ENCODE data around the gene SPSB1. TPM values are rescaled to one million over a fixed set of nuclear protein-coding genes. Genes with fewer than 3 reads are reported as not detected.

Gene SPSB1
- total RNA-seq, 1 experiment from 2014 or later = 4.3 TPM

DNA sequence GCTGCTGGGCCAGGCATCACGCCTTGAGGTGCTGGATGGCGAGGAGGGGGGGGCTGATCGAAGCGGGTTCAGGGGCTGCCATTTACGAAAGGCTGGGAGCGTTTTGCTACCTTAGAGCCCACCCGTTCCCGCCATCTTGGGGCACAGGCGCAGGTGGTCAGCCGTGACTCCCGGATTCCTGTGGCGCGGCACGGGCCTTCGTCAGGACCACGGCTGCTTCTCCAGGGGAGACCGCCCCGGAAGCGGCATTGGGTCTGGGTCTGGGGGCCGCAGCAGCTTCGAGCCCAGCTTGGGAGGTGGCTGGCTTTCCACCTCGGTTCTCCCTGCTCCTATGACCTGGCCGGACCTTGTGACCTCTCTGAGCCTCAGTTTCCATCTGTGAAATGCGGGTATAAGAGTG is 23.8 kb downstream of the SPSB1 start:
- H3K4me3 Mint-ChIP-seq = no peak overlapping the region
- no peaks in the 10 kb centered on the region for H3K9me3 Mint-ChIP-seq
- ChIA-PET CTCF (interaction anchor here (1.1 kb wide), 1 partner anchor 28 kb away, joined by 4 read pairs; no protein-coding TSS in a partner anchor), POLR2A (no interaction called here)
- TF ChIP-seq ZNF671 (CRISPR knock-in tag; IDR thresholded peaks at IDR 0.05) = no peak
- no peak for TF ChIP-seq CBFB (CRISPR knock-in tag; IDR thresholded peaks at IDR 0.05; ENCODE audit: low read depth)
- TF ChIP-seq ZBTB21 (CRISPR knock-in tag; IDR thresholded peaks at IDR 0.05; ENCODE audit: borderline replicate concordance) = no peak
- TF ChIP-seq CREM (CRISPR knock-in tag; IDR thresholded peaks at IDR 0.05) = no peak
- no peak for TF ChIP-seq FOXK1 (CRISPR knock-in tag; IDR thresholded peaks at IDR 0.05)
- no peak for TF ChIP-seq TCF7 (CRISPR knock-in tag; IDR thresholded peaks at IDR 0.05; ENCODE audit: low read depth)
- no peak for TF ChIP-seq RORB (CRISPR knock-in tag; IDR thresholded peaks at IDR 0.05)
- no peak for TF ChIP-seq OVOL2 (CRISPR knock-in tag; IDR thresholded peaks at IDR 0.05; ENCODE audit: borderline replicate concordance)
- no peak for TF ChIP-seq PREB (CRISPR knock-in tag; IDR thresholded peaks at IDR 0.05; ENCODE audit: borderline replicate concordance)
- TF ChIP-seq HMGXB4 (CRISPR knock-in tag; IDR thresholded peaks at IDR 0.05) = no peak
- no peak for TF ChIP-seq GRHL2 (CRISPR knock-in tag; IDR thresholded peaks at IDR 0.05; ENCODE audit: insufficient replicate concordance, severe bottlenecking)
- TF ChIP-seq ELF4 (CRISPR knock-in tag; IDR thresholded peaks at IDR 0.05; ENCODE audit: low read depth) = no peak
- TF ChIP-seq ZNF281 (CRISPR knock-in tag; IDR thresholded peaks at IDR 0.05) = no peak
- TF ChIP-seq NR2C2 (CRISPR knock-in tag; IDR thresholded peaks at IDR 0.05) = no peak
- TF ChIP-seq, protein P1, sequence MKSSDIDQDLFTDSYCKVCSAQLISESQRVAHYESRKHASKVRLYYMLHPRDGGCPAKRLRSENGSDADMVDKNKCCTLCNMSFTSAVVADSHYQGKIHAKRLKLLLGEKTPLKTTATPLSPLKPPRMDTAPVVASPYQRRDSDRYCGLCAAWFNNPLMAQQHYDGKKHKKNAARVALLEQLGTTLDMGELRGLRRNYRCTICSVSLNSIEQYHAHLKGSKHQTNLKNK (CRISPR knock-in tag; IDR thresholded peaks at IDR 0.05) = no peak
- TF ChIP-seq PRRX2 (CRISPR knock-in tag; IDR thresholded peaks at IDR 0.05) = no peak
- TF ChIP-seq ATF3 (CRISPR knock-in tag; conservative IDR thresholded peaks at IDR 0.05) = no peak
- TF ChIP-seq EMX1 (CRISPR knock-in tag; IDR thresholded peaks at IDR 0.05) = no peak
- no peak for TF ChIP-seq ZNF121 (CRISPR knock-in tag; IDR thresholded peaks at IDR 0.05)
- DNase-seq (ENCODE audit: low spot score) (no peak), ATAC-seq (no peak)
- H3K36me3 Mint-ChIP-seq = no peaks in the 10 kb centered on the region
- H3K27me3 Mint-ChIP-seq (ENCODE audit: low read depth) = no peaks in the 10 kb centered on the region
- no peak overlapping the region for H3K27ac Mint-ChIP-seq
- H3K4me1 Mint-ChIP-seq = peaks cover 27% of the 10 kb centered on the region

DNA sequence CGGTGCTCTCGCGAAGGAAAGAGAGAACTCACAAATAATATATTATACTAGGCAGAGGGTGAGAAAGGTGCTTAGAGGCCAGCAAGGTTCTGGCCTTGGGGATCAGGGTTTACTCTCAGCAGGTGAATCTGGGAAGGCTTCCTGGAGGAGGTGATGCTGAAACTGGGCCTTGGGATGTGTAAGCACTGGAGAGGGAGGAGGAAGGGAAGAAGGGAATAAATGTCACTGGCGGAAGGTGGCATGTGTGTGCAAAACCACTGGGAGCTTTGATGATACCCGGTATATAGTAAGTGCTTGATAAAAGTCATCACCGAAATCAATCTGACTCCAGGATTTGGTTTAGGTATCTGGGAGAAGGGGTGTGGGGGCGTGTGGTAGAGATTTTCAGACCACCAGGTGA is 24.4 kb downstream of the SPSB1 start:
- DNase-seq (ENCODE audit: low spot score) (no peak), ATAC-seq (no peak)
- ChIA-PET CTCF (interaction anchor here (1.1 kb wide), 1 partner anchor 28 kb away, joined by 4 read pairs; no protein-coding TSS in a partner anchor), POLR2A (no interaction called here)
- Mint-ChIP-seq H3K27ac (0 out of 2 replicates have a peak overlapping the region, but pooled peaks have one; percentile 14), H3K27me3 (ENCODE audit: low read depth) (no peaks in the 10 kb centered on the region), H3K36me3 (no peaks in the 10 kb centered on the region), H3K9me3 (no peaks in the 10 kb centered on the region), H3K4me3 (no peak overlapping the region), H3K4me1 (peaks cover 30% of the 10 kb centered on the region)
- TF ChIP-seq NFE2L1 (CRISPR knock-in tag; IDR thresholded peaks at IDR 0.05) (no peak), FOXK1 (CRISPR knock-in tag; IDR thresholded peaks at IDR 0.05) (no peak), TCF7 (CRISPR knock-in tag; IDR thresholded peaks at IDR 0.05; ENCODE audit: low read depth) (no peak), RORB (CRISPR knock-in tag; IDR thresholded peaks at IDR 0.05) (no peak), ZNF416 (CRISPR knock-in tag; IDR thresholded peaks at IDR 0.05) (no peak), GRHL2 (CRISPR knock-in tag; IDR thresholded peaks at IDR 0.05; ENCODE audit: insufficient replicate concordance, severe bottlenecking) (no peak), E2F5 (CRISPR knock-in tag; IDR thresholded peaks at IDR 0.05) (no peak), GTF2I (CRISPR knock-in tag; conservative IDR thresholded peaks at IDR 0.05) (no peak), ETV6 (CRISPR knock-in tag; IDR thresholded peaks at IDR 0.05) (no peak)
- TF ChIP-seq, protein P2, sequence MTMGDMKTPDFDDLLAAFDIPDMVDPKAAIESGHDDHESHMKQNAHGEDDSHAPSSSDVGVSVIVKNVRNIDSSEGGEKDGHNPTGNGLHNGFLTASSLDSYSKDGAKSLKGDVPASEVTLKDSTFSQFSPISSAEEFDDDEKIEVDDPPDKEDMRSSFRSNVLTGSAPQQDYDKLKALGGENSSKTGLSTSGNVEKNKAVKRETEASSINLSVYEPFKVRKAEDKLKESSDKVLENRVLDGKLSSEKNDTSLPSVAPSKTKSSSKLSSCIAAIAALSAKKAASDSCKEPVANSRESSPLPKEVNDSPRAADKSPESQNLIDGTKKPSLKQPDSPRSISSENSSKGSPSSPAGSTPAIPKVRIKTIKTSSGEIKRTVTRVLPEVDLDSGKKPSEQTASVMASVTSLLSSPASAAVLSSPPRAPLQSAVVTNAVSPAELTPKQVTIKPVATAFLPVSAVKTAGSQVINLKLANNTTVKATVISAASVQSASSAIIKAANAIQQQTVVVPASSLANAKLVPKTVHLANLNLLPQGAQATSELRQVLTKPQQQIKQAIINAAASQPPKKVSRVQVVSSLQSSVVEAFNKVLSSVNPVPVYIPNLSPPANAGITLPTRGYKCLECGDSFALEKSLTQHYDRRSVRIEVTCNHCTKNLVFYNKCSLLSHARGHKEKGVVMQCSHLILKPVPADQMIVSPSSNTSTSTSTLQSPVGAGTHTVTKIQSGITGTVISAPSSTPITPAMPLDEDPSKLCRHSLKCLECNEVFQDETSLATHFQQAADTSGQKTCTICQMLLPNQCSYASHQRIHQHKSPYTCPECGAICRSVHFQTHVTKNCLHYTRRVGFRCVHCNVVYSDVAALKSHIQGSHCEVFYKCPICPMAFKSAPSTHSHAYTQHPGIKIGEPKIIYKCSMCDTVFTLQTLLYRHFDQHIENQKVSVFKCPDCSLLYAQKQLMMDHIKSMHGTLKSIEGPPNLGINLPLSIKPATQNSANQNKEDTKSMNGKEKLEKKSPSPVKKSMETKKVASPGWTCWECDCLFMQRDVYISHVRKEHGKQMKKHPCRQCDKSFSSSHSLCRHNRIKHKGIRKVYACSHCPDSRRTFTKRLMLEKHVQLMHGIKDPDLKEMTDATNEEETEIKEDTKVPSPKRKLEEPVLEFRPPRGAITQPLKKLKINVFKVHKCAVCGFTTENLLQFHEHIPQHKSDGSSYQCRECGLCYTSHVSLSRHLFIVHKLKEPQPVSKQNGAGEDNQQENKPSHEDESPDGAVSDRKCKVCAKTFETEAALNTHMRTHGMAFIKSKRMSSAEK (CRISPR knock-in tag; IDR thresholded peaks at IDR 0.05; ENCODE audit: borderline replicate concordance) = no peak
